Type B pancreatic cell (in vitro differentiated cells): ENCODE results near the gene SYTL2. TPM values are rescaled to one million over a fixed set of nuclear protein-coding genes. Genes with fewer than 3 reads are reported as not detected.
A peak's percentile ranks its signal among the peaks of the same experiment; 100 is the strongest.

Experiments used
- DNase-seq: peaks from one replicate; pipeline ENCODE4 v3.0.0; 2021; ENCODE audit warnings: mixed read lengths; ENCODE audit not compliant: unreplicated experiment; ENCODE audit errors: extremely low spot score
- H3K27ac Mint-ChIP-seq: 2 replicates; pipeline ENCODE4 v1.8.0; 2021; ENCODE audit warnings: mild to moderate bottlenecking, mixed read lengths
- H3K27me3 Mint-ChIP-seq: 2 replicates; pipeline ENCODE4 v1.8.0; 2021; ENCODE audit warnings: mixed read lengths
- H3K36me3 Mint-ChIP-seq: 2 replicates; pipeline ENCODE4 v1.8.0; 2021; ENCODE audit warnings: mixed read lengths
- H3K4me1 Mint-ChIP-seq: one replicate; pipeline ENCODE4 v1.8.0; 2021; ENCODE audit warnings: mixed read lengths; ENCODE audit not compliant: unreplicated experiment
- H3K4me3 Mint-ChIP-seq: 2 replicates; pipeline ENCODE4 v1.8.0; 2021; ENCODE audit warnings: mild to moderate bottlenecking, mixed read lengths
- H3K9me3 Mint-ChIP-seq: 2 replicates; pipeline ENCODE4 v1.8.0; 2021; ENCODE audit warnings: mixed read lengths
- total RNA-seq: library from RNA; stranded (reverse); gene quantifications from 2 replicates; pipeline ENCODE4 v1.2.1, GENCODE V29; 2021; ENCODE audit warnings: low replicate concordance
- TF ChIP-seq, protein P1 (sequence below): fragments of 200-600 bp; sonication (generic); conservative IDR thresholded peaks from 2 replicates; pipeline ENCODE4 v1.5.0; 2021; ENCODE audit warnings: antibody characterized with exemption, mild to moderate bottlenecking

Gene SYTL2
- total RNA-seq, 1 donor from 2014 or later = 30.6 TPM

- Mint-ChIP-seq H3K4me1 (no peaks in the 10 kb centered on the region), H3K4me3 (no peak overlapping the region), H3K9me3 (no peaks in the 10 kb centered on the region), H3K27ac (no peak overlapping the region), H3K36me3 (peaks cover 4% of the 10 kb centered on the region), H3K27me3 (no peaks in the 10 kb centered on the region)
- no peak for DNase-seq
- TF ChIP-seq, protein P1, sequence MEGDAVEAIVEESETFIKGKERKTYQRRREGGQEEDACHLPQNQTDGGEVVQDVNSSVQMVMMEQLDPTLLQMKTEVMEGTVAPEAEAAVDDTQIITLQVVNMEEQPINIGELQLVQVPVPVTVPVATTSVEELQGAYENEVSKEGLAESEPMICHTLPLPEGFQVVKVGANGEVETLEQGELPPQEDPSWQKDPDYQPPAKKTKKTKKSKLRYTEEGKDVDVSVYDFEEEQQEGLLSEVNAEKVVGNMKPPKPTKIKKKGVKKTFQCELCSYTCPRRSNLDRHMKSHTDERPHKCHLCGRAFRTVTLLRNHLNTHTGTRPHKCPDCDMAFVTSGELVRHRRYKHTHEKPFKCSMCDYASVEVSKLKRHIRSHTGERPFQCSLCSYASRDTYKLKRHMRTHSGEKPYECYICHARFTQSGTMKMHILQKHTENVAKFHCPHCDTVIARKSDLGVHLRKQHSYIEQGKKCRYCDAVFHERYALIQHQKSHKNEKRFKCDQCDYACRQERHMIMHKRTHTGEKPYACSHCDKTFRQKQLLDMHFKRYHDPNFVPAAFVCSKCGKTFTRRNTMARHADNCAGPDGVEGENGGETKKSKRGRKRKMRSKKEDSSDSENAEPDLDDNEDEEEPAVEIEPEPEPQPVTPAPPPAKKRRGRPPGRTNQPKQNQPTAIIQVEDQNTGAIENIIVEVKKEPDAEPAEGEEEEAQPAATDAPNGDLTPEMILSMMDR = no peak
Observed at GRCh38 chr11:85798361-85798760, 12.6 kb downstream of the SYTL2 start.

GRCh38 chr11:85795712-85796487 is 15.0 kb downstream of the SYTL2 start:
- TF ChIP-seq, protein P1 = no peak
- Mint-ChIP-seq H3K4me3 (no peak overlapping the region), H3K36me3 (no peaks in the 10 kb centered on the region), H3K4me1 (no peaks in the 10 kb centered on the region), H3K27me3 (no peaks in the 10 kb centered on the region), H3K9me3 (no peaks in the 10 kb centered on the region), H3K27ac (no peak overlapping the region)
- no peak for DNase-seq

- Mint-ChIP-seq H3K4me3 (no peak overlapping the region), H3K27me3 (no peaks in the 10 kb centered on the region), H3K4me1 (no peaks in the 10 kb centered on the region), H3K27ac (no peak overlapping the region), H3K9me3 (no peaks in the 10 kb centered on the region), H3K36me3 (no peaks in the 10 kb centered on the region)
- DNase-seq = no peak
- TF ChIP-seq, protein P1 = no peak
Observed at GRCh38 chr11:85791409-85791990, 19.4 kb downstream of the SYTL2 start.

DNA sequence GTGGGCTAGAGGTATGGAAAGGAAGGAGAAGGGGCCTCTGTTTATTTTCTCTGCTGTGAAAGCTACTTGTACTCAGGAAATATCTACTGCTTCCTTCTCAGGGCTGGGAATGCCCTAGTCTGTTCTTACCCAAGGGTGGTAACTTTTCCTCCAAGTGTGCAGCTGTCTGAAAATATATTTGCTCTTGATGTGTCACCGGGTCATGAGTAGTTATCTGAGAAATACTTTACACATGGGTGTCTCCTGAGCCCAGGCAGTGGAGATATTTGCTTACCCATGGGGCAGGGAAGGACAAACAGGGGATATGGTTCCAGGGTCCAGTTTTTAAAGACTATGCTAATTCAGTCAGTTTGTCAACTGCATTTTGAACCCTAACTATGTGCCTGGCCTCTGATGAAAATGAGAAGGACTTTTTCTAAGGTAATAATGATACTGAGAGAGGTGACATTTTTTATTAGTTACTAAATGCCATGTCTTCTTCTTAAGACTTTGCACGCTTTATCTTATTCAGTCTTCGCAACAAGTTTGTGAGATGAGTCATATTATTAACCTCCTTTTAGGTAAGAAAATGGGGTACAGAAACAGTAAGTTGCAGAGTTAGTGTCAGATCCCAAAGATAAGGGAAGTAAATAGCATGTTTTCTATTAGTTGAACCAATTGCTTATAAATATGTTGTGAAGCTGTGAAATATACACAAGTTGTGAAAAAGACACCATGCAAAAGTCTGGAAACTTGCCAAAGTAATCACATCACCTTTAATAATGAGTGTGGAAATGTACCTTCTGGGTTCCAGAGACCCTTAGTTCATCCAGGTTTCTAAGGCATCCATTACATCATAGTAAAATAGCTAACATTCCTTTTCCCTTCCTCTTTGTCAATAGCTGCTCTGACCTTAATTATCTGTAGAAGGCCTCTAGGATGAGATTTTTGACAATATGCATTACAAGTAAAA is 22.9 kb downstream of the SYTL2 start:
- Mint-ChIP-seq H3K27ac (peak overlapping the region; percentile 77), H3K36me3 (no peaks in the 10 kb centered on the region), H3K4me1 (no peaks in the 10 kb centered on the region), H3K27me3 (no peaks in the 10 kb centered on the region), H3K4me3 (peak overlapping the region; percentile 55), H3K9me3 (no peaks in the 10 kb centered on the region)
- no peak for DNase-seq
- TF ChIP-seq, protein P1 = no peak

DNA sequence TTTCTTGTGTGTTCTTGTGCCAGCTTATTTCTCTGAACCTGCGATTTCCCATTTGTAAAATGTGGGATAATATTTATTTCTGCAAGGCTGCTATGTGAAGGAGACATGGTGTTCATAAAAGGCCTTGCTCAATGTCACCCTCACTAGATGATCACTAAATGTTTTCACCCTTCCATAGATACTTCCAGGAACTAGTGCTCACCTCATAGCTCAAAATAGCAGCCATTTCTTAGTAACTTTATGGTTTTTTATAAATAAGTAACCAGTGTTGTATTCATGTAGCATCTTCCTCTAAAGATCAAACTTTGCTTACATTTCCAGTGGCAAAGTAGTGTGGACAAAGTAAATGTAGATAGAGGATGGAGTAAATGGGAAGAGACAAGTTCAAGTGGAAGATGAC is 23.8 kb downstream of the SYTL2 start:
- no peak overlapping the region for H3K27ac Mint-ChIP-seq
- peaks cover 4% of the 10 kb centered on the region for H3K9me3 Mint-ChIP-seq
- H3K36me3 Mint-ChIP-seq = peaks cover 5% of the 10 kb centered on the region
- DNase-seq = no peak
- H3K4me3 Mint-ChIP-seq = no peak overlapping the region
- no peaks in the 10 kb centered on the region for H3K27me3 Mint-ChIP-seq
- H3K4me1 Mint-ChIP-seq = no peaks in the 10 kb centered on the region
- TF ChIP-seq, protein P1 = no peak
